ENCODE measurements around the gene PTPRG.

DNA sequence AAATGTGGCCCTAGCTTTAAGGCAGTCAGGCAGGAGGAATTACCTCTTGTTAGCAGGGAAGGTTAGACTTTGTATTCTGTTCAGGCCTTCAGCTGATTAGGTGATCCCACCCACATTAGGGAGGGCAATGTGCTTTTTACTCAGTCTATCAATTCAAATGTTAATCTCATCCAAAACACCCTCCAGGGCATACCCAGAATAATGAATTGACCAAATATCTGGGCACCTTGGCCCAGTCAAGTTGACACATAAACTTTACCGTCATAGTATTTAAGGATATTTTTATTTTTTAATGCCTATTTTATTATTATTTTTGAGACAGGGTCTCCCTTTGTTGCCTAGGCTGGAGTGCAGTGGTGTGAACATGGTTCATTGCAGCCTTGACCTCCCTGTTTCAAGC, 146.1 kb downstream of the PTPRG start:
- TF ChIP-seq CTCF (IDR thresholded peaks at IDR 0.05) (no peak), POLR2A (IDR thresholded peaks at IDR 0.05; ENCODE audit: low read depth) (no peak), EP300 (IDR thresholded peaks at IDR 0.05) (no peak), POLR2AphosphoS5 (IDR thresholded peaks at IDR 0.05) (no peak)

Data from esophagus muscularis mucosa (tissue), 4 donors.